ENCODE results near the gene HS2ST1.
A peak's percentile ranks its signal among the peaks of the same experiment; 100 is the strongest.

HS2ST1 gene

DNA sequence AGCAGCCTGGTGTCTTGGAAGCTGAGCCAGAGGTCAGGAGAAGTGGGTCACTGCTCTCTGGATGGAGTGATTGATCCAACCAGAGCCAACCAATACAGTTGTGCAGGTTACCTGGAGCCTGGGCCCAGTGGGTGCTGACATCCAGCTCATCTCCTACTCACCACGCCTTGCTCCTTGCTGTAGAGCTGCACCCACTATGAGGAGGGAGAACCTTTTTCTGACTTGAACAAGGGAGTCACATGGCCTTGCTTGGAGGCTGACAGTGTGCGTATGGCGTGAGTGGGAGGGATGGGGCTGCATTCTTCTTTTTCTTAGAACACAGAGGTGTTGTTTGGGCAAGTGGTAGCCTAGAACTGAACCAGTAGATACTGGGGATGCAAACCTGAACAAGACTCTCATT lies 213.1 kb downstream of the HS2ST1 start:
- POLR2A ChIA-PET, result no interaction called here
- Histone ChIP-seq H3K9me3 (ENCODE audit: control insufficient read depth, insufficient read depth, low read depth, low read length) (no peaks in the 10 kb centered on the region), H3K27ac (ENCODE audit: extremely low read depth, low read depth, low read length) (no peak overlapping the region), H3K4me1 (ENCODE audit: control insufficient read depth, insufficient read depth, low read length) (no peaks in the 10 kb centered on the region), H3K4me3 (ENCODE audit: low read depth, low read length) (no peak overlapping the region), H3K36me3 (ENCODE audit: control insufficient read depth in 2 of 2, insufficient read depth in 1 of 2, low read length in 2 of 2) (no peaks in the 10 kb centered on the region)
- CTCF ChIA-PET, result interaction anchor here (0.6 kb wide), 1 partner anchor 22 kb away, joined by 3 read pairs; no protein-coding TSS in a partner anchor
- TF ChIP-seq ZNF600 (tag by site-specific recombination; IDR thresholded peaks at IDR 0.05), result no peak
- TF ChIP-seq ZNF776 (tag by site-specific recombination; IDR thresholded peaks at IDR 0.05; ENCODE audit: borderline replicate concordance), result no peak
- no peak for TF ChIP-seq ZNF404 (tag by site-specific recombination; IDR thresholded peaks at IDR 0.05)
- TF ChIP-seq, protein P1, sequence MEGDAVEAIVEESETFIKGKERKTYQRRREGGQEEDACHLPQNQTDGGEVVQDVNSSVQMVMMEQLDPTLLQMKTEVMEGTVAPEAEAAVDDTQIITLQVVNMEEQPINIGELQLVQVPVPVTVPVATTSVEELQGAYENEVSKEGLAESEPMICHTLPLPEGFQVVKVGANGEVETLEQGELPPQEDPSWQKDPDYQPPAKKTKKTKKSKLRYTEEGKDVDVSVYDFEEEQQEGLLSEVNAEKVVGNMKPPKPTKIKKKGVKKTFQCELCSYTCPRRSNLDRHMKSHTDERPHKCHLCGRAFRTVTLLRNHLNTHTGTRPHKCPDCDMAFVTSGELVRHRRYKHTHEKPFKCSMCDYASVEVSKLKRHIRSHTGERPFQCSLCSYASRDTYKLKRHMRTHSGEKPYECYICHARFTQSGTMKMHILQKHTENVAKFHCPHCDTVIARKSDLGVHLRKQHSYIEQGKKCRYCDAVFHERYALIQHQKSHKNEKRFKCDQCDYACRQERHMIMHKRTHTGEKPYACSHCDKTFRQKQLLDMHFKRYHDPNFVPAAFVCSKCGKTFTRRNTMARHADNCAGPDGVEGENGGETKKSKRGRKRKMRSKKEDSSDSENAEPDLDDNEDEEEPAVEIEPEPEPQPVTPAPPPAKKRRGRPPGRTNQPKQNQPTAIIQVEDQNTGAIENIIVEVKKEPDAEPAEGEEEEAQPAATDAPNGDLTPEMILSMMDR (tag by site-specific recombination; IDR thresholded peaks at IDR 0.05), result no peak
- TF ChIP-seq ZNF133 (tag by site-specific recombination; IDR thresholded peaks at IDR 0.05), result no peak
- no peak for TF ChIP-seq HOXD13 (CRISPR knock-in tag; IDR thresholded peaks at IDR 0.05; ENCODE audit: borderline replicate concordance)
- TF ChIP-seq ZNF394 (tag by site-specific recombination; IDR thresholded peaks at IDR 0.05; ENCODE audit: borderline replicate concordance), result peak; percentile 73

- TF ChIP-seq ZNF174 (tag by site-specific recombination; IDR thresholded peaks at IDR 0.05), result no peak
- TF ChIP-seq, protein P2, sequence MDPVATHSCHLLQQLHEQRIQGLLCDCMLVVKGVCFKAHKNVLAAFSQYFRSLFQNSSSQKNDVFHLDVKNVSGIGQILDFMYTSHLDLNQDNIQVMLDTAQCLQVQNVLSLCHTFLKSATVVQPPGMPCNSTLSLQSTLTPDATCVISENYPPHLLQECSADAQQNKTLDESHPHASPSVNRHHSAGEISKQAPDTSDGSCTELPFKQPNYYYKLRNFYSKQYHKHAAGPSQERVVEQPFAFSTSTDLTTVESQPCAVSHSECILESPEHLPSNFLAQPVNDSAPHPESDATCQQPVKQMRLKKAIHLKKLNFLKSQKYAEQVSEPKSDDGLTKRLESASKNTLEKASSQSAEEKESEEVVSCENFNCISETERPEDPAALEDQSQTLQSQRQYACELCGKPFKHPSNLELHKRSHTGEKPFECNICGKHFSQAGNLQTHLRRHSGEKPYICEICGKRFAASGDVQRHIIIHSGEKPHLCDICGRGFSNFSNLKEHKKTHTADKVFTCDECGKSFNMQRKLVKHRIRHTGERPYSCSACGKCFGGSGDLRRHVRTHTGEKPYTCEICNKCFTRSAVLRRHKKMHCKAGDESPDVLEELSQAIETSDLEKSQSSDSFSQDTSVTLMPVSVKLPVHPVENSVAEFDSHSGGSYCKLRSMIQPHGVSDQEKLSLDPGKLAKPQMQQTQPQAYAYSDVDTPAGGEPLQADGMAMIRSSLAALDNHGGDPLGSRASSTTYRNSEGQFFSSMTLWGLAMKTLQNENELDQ (tag by site-specific recombination; IDR thresholded peaks at IDR 0.05; ENCODE audit: low read depth), result no peak
- no peak for TF ChIP-seq SCRT2 (tag by site-specific recombination; IDR thresholded peaks at IDR 0.05)
- TF ChIP-seq, protein P3, sequence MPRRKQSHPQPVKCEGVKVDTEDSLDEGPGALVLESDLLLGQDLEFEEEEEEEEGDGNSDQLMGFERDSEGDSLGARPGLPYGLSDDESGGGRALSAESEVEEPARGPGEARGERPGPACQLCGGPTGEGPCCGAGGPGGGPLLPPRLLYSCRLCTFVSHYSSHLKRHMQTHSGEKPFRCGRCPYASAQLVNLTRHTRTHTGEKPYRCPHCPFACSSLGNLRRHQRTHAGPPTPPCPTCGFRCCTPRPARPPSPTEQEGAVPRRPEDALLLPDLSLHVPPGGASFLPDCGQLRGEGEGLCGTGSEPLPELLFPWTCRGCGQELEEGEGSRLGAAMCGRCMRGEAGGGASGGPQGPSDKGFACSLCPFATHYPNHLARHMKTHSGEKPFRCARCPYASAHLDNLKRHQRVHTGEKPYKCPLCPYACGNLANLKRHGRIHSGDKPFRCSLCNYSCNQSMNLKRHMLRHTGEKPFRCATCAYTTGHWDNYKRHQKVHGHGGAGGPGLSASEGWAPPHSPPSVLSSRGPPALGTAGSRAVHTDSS (tag by site-specific recombination; IDR thresholded peaks at IDR 0.05), result no peak
- TF ChIP-seq ZNF645 (tag by site-specific recombination; IDR thresholded peaks at IDR 0.05), result no peak
- TF ChIP-seq PRDM2 (tag by site-specific recombination; IDR thresholded peaks at IDR 0.05; ENCODE audit: borderline replicate concordance), result no peak
- TF ChIP-seq ZNF433 (tag by site-specific recombination; IDR thresholded peaks at IDR 0.05; ENCODE audit: low read depth), result no peak
- TF ChIP-seq ZNF777 (tag by site-specific recombination; IDR thresholded peaks at IDR 0.05; ENCODE audit: borderline replicate concordance), result no peak
- TF ChIP-seq SP3 (tag by site-specific recombination; IDR thresholded peaks at IDR 0.05), result no peak
- TF ChIP-seq, protein P4, sequence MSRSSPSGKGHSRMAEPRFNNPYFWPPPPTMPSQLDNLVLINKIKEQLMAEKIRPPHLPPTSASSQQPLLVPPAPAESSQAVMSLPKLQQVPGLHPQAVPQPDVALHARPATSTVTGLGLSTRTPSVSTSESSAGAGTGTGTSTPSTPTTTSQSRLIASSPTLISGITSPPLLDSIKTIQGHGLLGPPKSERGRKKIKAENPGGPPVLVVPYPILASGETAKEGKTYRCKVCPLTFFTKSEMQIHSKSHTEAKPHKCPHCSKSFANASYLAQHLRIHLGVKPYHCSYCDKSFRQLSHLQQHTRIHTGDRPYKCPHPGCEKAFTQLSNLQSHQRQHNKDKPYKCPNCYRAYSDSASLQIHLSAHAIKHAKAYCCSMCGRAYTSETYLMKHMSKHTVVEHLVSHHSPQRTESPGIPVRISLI (tag by site-specific recombination; IDR thresholded peaks at IDR 0.05), result no peak
- TF ChIP-seq ZNF354C (tag by site-specific recombination; IDR thresholded peaks at IDR 0.05; ENCODE audit: borderline replicate concordance, low read depth), result no peak
- Histone ChIP-seq H3K4me1 (ENCODE audit: control insufficient read depth, insufficient read depth, low read length) (no peaks in the 10 kb centered on the region), H3K9me3 (ENCODE audit: control insufficient read depth, insufficient read depth, low read depth, low read length) (no peaks in the 10 kb centered on the region), H3K27ac (ENCODE audit: extremely low read depth, low read depth, low read length) (no peak overlapping the region), H3K4me3 (ENCODE audit: low read depth, low read length) (no peak overlapping the region), H3K36me3 (ENCODE audit: control insufficient read depth in 2 of 2, insufficient read depth in 1 of 2, low read length in 2 of 2) (no peaks in the 10 kb centered on the region)
- ChIA-PET POLR2A (no interaction called here), CTCF (interaction anchor here (0.6 kb wide), 1 partner anchor 933 kb away, joined by 3 read pairs; no protein-coding TSS in a partner anchor)
Measured at GRCh38 chr1:87129038-87129437, 214.6 kb downstream of the HS2ST1 start.
